ENCODE measurements around the gene SLC26A11.

The SLC26A11 gene

GRCh38 chr17:80220054-80220735 is at the start of gene SLC26A11, which contains the start of gene SGSH:
TSS of gene SLC26A11 (plus strand) at chr17:80220427. CDS start at chr17:80221561, 1,134 bp downstream.
TSS of gene SGSH (minus strand) at chr17:80220333. CDS start at chr17:80220313, 20 bp downstream.
- peak; percentile 46 for DNase-seq

DNA sequence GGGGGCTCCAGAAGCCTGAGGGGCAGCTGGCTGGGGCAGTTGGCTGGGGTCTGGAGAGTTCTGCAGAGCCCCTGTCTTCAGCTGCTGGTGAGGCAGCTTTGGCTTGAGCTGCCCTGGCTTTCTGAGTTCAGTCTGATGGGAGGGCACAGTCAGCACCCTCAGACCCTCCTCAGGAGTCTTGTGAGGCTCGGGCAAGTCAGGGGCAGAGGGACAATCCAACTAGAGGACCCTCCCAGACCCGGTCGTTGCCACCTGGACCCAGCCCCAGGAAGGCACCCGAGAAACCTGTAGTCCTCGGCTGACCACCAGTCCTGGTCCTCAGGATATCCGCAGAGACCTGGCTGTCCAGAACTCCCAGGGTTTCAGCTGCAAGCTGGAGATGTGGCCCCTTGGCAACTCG is 48.5 kb upstream of the SLC26A11 start:
- DNase-seq, result no peak

GRCh38 chr17:80173126-80173525 is 47.1 kb upstream of the SLC26A11 start:
- no peak for DNase-seq

GRCh38 chr17:80173916-80174315 is 46.3 kb upstream of the SLC26A11 start:
- DNase-seq, result no peak

DNA sequence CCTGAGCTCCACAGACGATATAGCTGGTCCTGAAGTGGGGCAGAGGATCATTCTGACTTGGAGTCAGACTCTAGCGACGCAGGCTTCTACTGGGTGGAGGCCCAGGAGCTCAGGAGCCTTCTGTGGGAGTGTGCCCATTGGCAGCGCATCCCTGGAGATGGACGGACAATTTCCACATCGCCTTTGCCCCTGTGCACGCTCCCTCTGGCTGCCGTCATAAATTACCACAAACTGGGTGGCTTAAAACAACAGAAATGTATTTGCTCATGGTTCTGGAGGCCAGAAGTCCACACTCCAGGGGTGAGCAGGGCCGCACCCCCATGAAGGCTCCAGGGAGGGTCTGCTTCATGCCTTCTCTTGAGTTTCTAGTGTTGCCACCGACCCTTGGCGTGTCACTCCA is 43.5 kb upstream of the SLC26A11 start:
- no peak for DNase-seq

- DNase-seq, result no peak
These were observed 42.1 kb upstream of the SLC26A11 start for GRCh38 chr17:80177986-80178595.

DNA sequence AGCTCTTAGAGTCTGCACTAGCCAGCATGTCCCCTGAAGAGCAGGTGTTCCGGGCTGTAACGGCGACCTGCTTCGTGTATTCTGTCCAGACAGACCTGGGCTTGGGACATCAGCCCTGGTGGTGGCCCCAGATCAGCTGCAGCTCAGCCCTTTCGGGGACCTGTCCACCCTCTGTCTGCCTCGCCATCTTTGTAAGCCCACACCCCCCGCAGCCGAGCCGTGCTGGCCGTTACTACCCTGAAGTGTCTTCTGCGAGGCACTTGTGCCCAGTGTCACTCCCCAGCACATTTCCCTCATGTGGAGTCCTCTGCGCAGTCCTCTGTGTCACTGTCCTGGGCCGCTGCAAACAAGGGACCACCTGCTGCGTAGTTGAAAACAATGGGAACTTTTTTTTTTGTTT is 40.0 kb upstream of the SLC26A11 start:
- DNase-seq, result no peak

GRCh38 chr17:80181431-80181830 is 38.8 kb upstream of the SLC26A11 start:
- no peak for DNase-seq

DNA sequence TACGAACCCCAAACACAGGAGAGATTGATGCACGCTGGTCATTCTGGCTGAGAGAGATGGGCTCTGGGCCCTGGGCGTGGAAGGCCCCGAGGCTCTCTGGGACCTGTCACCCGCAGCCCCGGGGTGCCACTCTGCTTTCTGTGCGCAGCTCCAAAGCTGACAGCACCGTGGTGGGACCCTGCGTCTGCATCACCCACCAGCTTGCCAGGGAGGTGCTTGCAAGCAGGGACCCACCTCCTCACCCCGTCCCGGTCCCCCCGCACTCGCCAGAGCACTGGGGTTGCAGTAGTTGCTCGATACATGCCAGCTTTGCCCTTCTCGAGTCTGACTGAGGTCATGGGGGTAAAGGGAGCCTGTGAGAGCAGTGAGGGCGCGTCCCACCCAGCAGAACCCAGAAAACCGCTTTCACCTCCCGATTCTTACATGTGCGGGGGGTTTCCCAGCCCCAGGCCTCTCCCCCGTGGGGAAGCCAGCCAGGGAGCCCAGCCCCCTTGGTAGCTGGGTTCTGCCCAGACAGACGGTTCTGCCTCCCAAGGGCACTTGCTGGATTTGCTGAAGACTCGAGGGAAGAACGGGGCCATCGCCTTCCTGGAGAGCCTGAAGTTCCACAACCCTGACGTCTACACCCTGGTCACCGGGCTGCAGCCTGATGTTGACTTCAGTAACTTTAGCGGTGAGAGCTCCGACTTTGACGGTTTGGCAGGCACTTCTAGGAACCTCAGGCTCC is 37.9 kb upstream of the SLC26A11 start:
- no peak for DNase-seq

DNA sequence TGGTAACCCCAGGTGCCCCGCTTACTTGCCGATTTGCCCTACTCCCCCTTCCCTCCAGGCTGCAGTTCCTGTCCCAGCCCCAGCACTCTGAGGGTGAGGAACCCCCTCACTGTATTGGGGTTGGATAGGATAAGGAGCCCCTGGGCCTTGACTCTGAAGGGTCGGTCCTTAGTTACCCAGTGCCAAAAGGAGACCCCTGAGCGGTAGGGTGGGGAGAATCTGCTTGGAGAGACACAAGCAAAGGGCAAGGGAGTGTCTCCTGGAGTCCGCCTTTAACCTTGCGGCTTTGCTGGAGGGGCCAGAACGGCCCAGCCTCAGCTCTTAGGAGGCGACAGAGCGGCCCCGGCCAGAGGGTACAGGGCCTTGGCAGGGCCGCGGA is 37.4 kb upstream of the SLC26A11 start:
- no peak for DNase-seq

GRCh38 chr17:80183581-80184422 is 36.4 kb upstream of the SLC26A11 start:
- DNase-seq, result no peak

DNA sequence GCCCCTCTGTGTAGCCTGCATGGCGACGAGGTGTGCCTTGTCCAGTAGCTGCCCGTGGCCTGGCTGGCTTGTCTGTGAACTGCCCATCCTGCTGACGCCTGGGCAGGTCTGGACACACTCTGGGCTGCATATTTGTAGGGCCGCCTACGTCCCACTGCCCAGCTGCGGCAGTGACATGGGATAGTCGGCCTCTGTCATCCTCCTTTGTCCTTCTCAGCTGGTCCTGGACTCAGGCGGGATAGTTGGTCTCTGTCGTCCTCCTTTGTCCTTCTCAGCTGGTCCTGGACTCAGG is 35.9 kb upstream of the SLC26A11 start:
- DNase-seq, result no peak

- DNase-seq, result no peak
These were observed 34.3 kb upstream of the SLC26A11 start for GRCh38 chr17:80185968-80186367.

GRCh38 chr17:80187090-80187489 is 33.1 kb upstream of the SLC26A11 start:
- no peak for DNase-seq

- DNase-seq, result no peak
These were observed 32.7 kb upstream of the SLC26A11 start for GRCh38 chr17:80187515-80187941.

DNA sequence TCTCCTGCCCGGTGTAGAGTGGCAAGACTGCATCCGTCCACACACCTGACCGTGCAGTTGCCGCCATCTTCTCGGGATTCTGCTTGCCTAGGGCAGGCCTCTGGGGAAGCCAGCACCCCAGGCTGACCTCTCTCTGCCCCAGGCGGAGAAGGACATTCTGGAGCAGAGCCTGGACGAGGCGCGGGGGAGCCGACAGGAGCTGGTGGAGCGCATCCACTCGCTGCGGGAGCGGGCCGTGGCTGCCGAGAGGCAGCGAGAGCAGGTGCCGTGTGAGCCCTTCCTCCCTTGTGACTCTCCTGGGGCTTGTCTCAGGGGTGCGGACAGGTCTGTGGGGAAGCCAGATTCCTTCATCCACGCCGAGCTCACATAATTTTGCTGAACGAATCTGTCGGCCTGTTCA is 30.6 kb upstream of the SLC26A11 start:
- DNase-seq, result no peak

DNA sequence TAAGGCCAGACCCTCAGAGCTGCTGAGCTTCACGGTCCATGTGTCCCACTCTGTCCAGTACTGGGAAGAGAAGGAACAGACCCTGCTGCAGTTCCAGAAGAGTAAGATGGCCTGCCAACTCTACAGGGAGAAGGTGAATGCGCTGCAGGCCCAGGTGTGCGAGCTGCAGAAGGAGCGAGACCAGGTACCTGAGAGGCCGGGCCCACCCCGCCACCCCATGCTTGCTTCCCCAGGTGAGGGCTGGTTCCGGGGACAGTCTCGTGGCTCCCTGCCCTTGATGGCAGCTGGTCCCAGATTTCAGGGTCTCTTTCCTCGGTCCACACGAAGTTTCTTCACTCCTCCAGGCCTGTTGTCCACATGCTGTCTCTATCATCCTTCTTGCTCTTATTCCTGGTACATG is 29.5 kb upstream of the SLC26A11 start:
- no peak for DNase-seq

GRCh38 chr17:80191192-80191591 is 29.0 kb upstream of the SLC26A11 start:
- no peak for DNase-seq

DNA sequence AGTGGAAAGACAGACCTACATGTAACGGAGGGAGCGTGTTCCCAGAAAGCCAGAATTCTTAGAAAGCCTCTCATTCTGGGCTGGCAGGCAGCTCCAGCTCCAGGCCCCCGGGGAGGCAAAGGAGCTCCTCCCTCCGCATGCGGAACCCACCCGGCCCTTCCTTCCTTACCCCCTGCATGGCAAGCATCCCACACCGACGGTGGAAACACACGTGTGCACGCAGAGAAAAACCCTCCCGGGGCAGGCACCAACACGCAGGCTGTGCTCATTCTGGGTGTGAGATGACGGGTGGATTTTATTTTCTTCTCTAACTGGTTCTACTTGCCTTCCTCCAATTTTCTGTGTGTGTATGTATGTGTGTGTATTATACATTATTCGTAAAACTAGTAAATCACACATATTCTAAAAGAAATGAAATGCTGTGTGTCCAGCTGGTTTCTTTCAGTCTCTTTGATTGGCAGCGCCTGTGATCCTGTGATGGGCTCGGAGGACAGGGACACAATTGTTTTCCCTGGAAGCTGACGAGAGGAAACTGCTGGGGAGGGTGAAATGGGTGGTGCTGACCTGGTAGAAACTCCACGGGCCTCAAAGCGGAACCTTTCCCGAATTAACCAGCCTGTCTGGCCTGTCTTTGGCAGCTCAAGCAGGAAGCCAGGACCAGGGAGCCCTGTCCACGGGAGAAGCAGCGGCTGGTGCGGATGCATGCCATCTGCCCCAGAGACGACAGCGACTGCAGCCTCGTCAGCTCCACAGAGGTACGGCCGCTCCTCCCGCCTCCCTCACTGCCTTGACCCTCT is 28.2 kb upstream of the SLC26A11 start:
- no peak for DNase-seq

DNA sequence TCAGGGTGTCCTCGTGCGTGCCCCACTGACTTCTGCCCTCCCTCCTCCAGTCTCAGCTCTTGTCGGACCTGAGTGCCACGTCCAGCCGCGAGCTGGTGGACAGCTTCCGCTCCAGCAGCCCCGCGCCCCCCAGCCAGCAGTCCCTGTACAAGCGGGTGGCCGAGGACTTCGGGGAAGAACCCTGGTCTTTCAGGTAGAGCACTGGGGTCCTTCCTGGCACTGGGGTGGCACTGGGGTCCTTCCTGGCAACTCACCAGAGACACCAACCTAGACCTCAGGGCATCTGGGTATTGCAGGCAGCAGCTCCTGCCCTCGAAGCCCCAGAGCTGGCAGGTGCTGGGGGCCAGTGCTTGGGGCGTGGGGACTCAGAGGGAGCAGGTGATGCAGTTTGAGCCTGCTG is 25.1 kb upstream of the SLC26A11 start:
- no peak for DNase-seq

DNA sequence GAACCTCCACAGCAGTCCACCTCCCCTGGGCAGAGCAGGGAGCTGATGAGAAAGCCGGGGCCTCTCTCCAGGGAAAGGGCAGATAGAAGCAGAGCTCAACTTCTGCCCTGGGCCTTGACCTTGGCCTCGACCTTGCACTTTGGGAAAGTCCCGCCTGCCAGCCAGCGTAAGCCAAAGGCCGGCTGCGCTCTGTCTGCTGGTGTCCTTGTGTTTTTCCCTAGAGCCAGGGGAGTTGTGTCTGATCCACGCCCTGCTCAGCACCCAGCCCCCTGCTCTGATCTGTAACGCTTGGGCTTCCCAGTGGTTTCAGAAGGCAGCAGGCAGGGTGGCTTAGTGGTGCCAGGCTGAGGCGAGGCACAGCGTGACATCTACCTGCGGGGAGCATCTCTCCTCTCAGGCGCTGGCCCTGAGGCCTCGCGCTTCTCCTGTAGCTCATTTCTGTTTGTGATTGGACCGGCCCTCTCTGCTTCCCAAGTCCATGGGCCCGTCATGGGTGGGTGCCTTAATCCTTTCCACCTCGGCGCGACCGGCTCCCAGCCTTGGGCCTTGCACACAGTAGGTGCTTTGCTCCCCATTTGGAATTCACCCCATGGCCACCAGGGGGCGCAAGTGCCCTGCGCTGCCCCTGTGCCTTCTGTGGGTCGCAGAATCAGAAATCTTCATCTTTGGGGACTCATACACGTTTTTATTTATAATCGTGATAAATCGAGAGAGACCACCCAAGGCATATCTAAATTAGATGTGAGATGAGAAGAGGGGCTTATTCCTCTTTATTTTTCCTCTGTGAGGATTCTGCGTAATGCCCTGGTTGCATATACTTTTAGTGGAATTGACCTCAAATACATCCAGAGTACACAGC is 24.3 kb upstream of the SLC26A11 start:
- DNase-seq, result peak; percentile 63

- DNase-seq, result no peak
These were observed 23.6 kb upstream of the SLC26A11 start for GRCh38 chr17:80196652-80197051.
